Suprapubic skin (tissue), 4 donors: Measurements from ENCODE around the gene RPA1. TPM values are rescaled to one million over a fixed set of nuclear protein-coding genes. Genes with fewer than 3 reads are reported as not detected.

Experiments used
- DNase-seq, 2 donors: peaks; one replicate each; pipeline ENCODE4 v3.0.0-alpha.2; 2019; ENCODE audit warnings: low spot score in 2 of 2
- H3K27ac ChIP-seq: fragments of 200-600 bp; sonication (generic); one replicate; pipeline ENCODE4 v1.5.1; 2019
- H3K27me3 ChIP-seq: fragments of 200-600 bp; sonication (generic); one replicate; pipeline ENCODE4 v1.5.1; 2019
- H3K36me3 ChIP-seq: fragments of 200-600 bp; sonication (generic); one replicate; pipeline ENCODE4 v1.5.1; 2019
- H3K4me1 ChIP-seq: fragments of 200-600 bp; sonication (generic); one replicate; pipeline ENCODE4 v1.5.1; 2019
- H3K4me3 ChIP-seq: fragments of 200-600 bp; sonication (generic); one replicate; pipeline ENCODE4 v1.5.1; 2019; ENCODE audit warnings: mild to moderate bottlenecking
- H3K9me3 ChIP-seq: fragments of 200-600 bp; sonication (generic); one replicate; pipeline ENCODE4 v1.5.1; 2019
- CTCF ChIP-seq, 2 donors: fragments of 200-600 bp in 1 of 2; fragments of 450-650 bp in 1 of 2; sonication (generic) in 1 of 2; IDR thresholded peaks; one replicate each; pipeline ENCODE4 v1.5.1; 2016 to 2019; ENCODE audit warnings: antibody characterized with exemption in 2 of 2, mild to moderate bottlenecking in 1 of 2, moderate library complexity in 1 of 2
- EP300 ChIP-seq: sonication (generic); formaldehyde crosslinking; IDR thresholded peaks from one replicate; pipeline ENCODE4 v1.6.1; 2017; ENCODE audit warnings: antibody characterized with exemption
- POLR2A ChIP-seq, 2 donors: fragments of 450-650 bp; IDR thresholded peaks; one replicate each; pipeline ENCODE4 v1.6.1; 2017; ENCODE audit warnings: antibody characterized with exemption in 2 of 2, mild to moderate bottlenecking in 2 of 2, moderate library complexity in 2 of 2
- POLR2AphosphoS5 ChIP-seq, 3 donors: sonication (generic); formaldehyde crosslinking; IDR thresholded peaks; one replicate each; pipeline ENCODE4 v1.6.1; 2017; ENCODE audit warnings: antibody characterized with exemption in 3 of 3
- WGBS: methylation state at CpG from one replicate; pipeline ENCODE4 v1.1.5; 2018; 5-methylcytosine and 5-hydroxymethylcytosine counted together
- total RNA-seq, 4 donors: library from RNA; depleted of rRNA; stranded (reverse); fragments of >200 nt; gene quantifications; one replicate each; pipeline ENCODE4 v1.1.0, GENCODE V29; 2016

RPA1 gene
- total RNA-seq, 4 donors from 2014 or later: 27.6 to 58.2 (median 36.7) TPM

GRCh38 chr17:1899403-1900000, 69.7 kb downstream of the RPA1 start:
- 91% methylated on average over 8 of the region's 8 CpGs for WGBS
- H3K36me3 ChIP-seq: peaks cover 47% of the 10 kb centered on the region
- no peak for TF ChIP-seq POLR2A (IDR thresholded peaks at IDR 0.05)
- TF ChIP-seq EP300: no peak
- TF ChIP-seq CTCF (IDR thresholded peaks at IDR 0.05): no peak
- TF ChIP-seq POLR2AphosphoS5 (IDR thresholded peaks at IDR 0.05): no peak
- no peak overlapping the region for H3K27ac ChIP-seq
- no peaks in the 10 kb centered on the region for H3K9me3 ChIP-seq
- H3K27me3 ChIP-seq: no peaks in the 10 kb centered on the region
- no peaks in the 10 kb centered on the region for H3K4me1 ChIP-seq
- no peak for DNase-seq
- no peak overlapping the region for H3K4me3 ChIP-seq

GRCh38 chr17:1904273-1905182, 74.7 kb downstream of the RPA1 start:
- Histone ChIP-seq H3K36me3 (no peaks in the 10 kb centered on the region), H3K27ac (no peak overlapping the region), H3K9me3 (no peaks in the 10 kb centered on the region), H3K27me3 (peaks cover 20% of the 10 kb centered on the region), H3K4me3 (no peak overlapping the region), H3K4me1 (peaks cover 18% of the 10 kb centered on the region)
- TF ChIP-seq EP300 (no peak), POLR2A (IDR thresholded peaks at IDR 0.05) (no peak), POLR2AphosphoS5 (IDR thresholded peaks at IDR 0.05) (no peak), CTCF (IDR thresholded peaks at IDR 0.05) (no peak)
- 73% methylated on average over 17 of the region's 17 CpGs for WGBS
- no peak for DNase-seq

GRCh38 chr17:1905190-1905913, 75.5 kb downstream of the RPA1 start:
- Histone ChIP-seq H3K4me1 (peaks cover 18% of the 10 kb centered on the region), H3K27me3 (peaks cover 20% of the 10 kb centered on the region), H3K27ac (no peak overlapping the region), H3K36me3 (no peaks in the 10 kb centered on the region), H3K9me3 (no peaks in the 10 kb centered on the region), H3K4me3 (no peak overlapping the region)
- no peak for TF ChIP-seq EP300
- no peak for TF ChIP-seq POLR2AphosphoS5 (IDR thresholded peaks at IDR 0.05)
- TF ChIP-seq CTCF (IDR thresholded peaks at IDR 0.05): no peak
- no peak for TF ChIP-seq POLR2A (IDR thresholded peaks at IDR 0.05)
- no peak for DNase-seq
- 22% methylated on average over 20 of the region's 25 CpGs for WGBS

- 53% methylated on average over 8 of the region's 8 CpGs for WGBS
- Histone ChIP-seq H3K4me3 (no peak overlapping the region), H3K9me3 (no peaks in the 10 kb centered on the region), H3K4me1 (peaks cover 18% of the 10 kb centered on the region), H3K36me3 (no peaks in the 10 kb centered on the region), H3K27ac (no peak overlapping the region), H3K27me3 (peaks cover 26% of the 10 kb centered on the region)
- TF ChIP-seq CTCF (IDR thresholded peaks at IDR 0.05) (no peak), POLR2AphosphoS5 (IDR thresholded peaks at IDR 0.05) (no peak), EP300 (no peak), POLR2A (IDR thresholded peaks at IDR 0.05) (no peak)
- DNase-seq: no peak
Observed at GRCh38 chr17:1906662-1907101, 76.9 kb downstream of the RPA1 start.
